Body of pancreas (tissue), 4 donors: ENCODE data around the gene DPYD. TPM values are rescaled to one million over a fixed set of nuclear protein-coding genes. Genes with fewer than 3 reads are reported as not detected.

ENCODE experiments used
- ATAC-seq: fragments of 150-250 bp; one replicate; pipeline ENCODE4 v1.9.1; 2016
- DNase-seq, 4 donors: peaks; one replicate each; pipeline ENCODE4 v3.0.0-alpha.2; 2019
- H3K27ac ChIP-seq, 4 donors: fragments of 200-600 bp; sonication (generic); 1 replicate in 3 of 4; 2 replicates in 1 of 4; pipeline versions ENCODE4 v1.5.1 to v1.6.1; 2016 to 2019; ENCODE audit warnings: mild to moderate bottlenecking in 1 of 4, mixed read lengths in 1 of 4, moderate library complexity in 1 of 4
- H3K27me3 ChIP-seq, 2 donors: fragments of 200-600 bp; sonication (generic); one replicate each; pipeline ENCODE4 v1.6.0; 2016; ENCODE audit warnings: mild to moderate bottlenecking in 1 of 2
- H3K36me3 ChIP-seq, 2 donors: fragments of 200-600 bp; sonication (generic); replicated peaks in 1 of 2; 2 replicates each; pipeline ENCODE4 v1.5.1; 2016; ENCODE audit warnings: low read depth in 2 of 2; ENCODE audit not compliant: insufficient read depth in 1 of 2
- H3K4me1 ChIP-seq: fragments of 200-600 bp; sonication (generic); one replicate; pipeline ENCODE4 v1.6.0; 2016
- H3K4me3 ChIP-seq, 2 donors: fragments of 200-600 bp; sonication (generic); 1 replicate in 1 of 2; 2 replicates in 1 of 2; pipeline ENCODE4 v1.5.1; 2016 to 2019
- H3K9me3 ChIP-seq, 3 donors: fragments of 200-600 bp; sonication (generic); 1 replicate in 2 of 3; 2 replicates in 1 of 3; pipeline ENCODE4 v1.5.1; 2016
- POLR2A ChIP-seq, 3 donors: fragments of 450-650 bp; IDR thresholded peaks; one replicate each; pipeline ENCODE4 v1.6.1; 2016; ENCODE audit warnings: antibody characterized with exemption in 3 of 3, mild to moderate bottlenecking in 2 of 3
- WGBS, 2 donors: methylation state at CpG; one replicate each; pipeline ENCODE4 v1.1.5; 2017; 5-methylcytosine and 5-hydroxymethylcytosine counted together
- intact Hi-C: fragments of 100-400 bp; cut with DNase I; formaldehyde crosslinking; loops from one replicate; pipeline ENCODE4 v1.15.1; 2023
- total RNA-seq, 2 donors: library from RNA; depleted of rRNA; stranded (reverse); fragments of >200 nt; gene quantifications; one replicate each; pipeline ENCODE4 v1.1.0, GENCODE V29; 2016
- TF ChIP-seq, protein P1 (sequence below), 7 experiments: fragments of 450-650 bp in 4 of 7; fragments of 200-600 bp in 3 of 7; sonication (generic) in 3 of 7; IDR thresholded peaks; one replicate each; pipeline ENCODE4 v1.5.1; 2016 to 2019; ENCODE audit warnings: antibody characterized with exemption in 7 of 7

Gene DPYD
- total RNA-seq, 2 donors from 2014 or later, result 13.8 to 17.1 TPM

DNA sequence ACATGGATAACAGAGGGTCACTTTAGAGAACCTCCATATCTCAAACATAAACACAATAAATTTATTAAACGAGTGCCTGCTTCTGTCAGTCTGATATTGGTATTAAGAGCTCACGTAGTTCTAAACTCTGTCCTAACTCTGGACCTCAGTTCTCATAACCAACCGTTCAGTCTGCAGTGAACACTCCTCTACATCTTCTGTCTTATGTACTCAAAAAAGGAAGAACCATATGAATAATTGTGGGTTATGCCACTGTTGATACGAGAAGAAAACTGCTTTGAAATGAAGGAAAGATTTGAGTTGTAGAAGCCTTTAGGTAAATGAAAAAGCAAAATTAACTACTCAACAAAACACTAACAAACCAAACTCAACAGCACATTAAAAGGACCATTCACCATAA, 53.7 kb downstream of the DPYD start:
- WGBS, 2 donors, result 84 to 91% methylated on average over 4 of the region's 4 CpGs
- no peak for TF ChIP-seq POLR2A (IDR thresholded peaks at IDR 0.05)
- TF ChIP-seq, protein P1, sequence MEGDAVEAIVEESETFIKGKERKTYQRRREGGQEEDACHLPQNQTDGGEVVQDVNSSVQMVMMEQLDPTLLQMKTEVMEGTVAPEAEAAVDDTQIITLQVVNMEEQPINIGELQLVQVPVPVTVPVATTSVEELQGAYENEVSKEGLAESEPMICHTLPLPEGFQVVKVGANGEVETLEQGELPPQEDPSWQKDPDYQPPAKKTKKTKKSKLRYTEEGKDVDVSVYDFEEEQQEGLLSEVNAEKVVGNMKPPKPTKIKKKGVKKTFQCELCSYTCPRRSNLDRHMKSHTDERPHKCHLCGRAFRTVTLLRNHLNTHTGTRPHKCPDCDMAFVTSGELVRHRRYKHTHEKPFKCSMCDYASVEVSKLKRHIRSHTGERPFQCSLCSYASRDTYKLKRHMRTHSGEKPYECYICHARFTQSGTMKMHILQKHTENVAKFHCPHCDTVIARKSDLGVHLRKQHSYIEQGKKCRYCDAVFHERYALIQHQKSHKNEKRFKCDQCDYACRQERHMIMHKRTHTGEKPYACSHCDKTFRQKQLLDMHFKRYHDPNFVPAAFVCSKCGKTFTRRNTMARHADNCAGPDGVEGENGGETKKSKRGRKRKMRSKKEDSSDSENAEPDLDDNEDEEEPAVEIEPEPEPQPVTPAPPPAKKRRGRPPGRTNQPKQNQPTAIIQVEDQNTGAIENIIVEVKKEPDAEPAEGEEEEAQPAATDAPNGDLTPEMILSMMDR (IDR thresholded peaks at IDR 0.05), result no peak
- no peaks in the 10 kb centered on the region for H3K27me3 ChIP-seq
- ATAC-seq (no peak), DNase-seq (no peak)
- H3K27ac ChIP-seq, result no peak overlapping the region
- no peaks in the 10 kb centered on the region for H3K36me3 ChIP-seq
- H3K4me1 ChIP-seq, result no peaks in the 10 kb centered on the region
- no peaks in the 10 kb centered on the region for H3K9me3 ChIP-seq
- intact Hi-C loops, result no loop called here
- H3K4me3 ChIP-seq, result no peak overlapping the region

DNA sequence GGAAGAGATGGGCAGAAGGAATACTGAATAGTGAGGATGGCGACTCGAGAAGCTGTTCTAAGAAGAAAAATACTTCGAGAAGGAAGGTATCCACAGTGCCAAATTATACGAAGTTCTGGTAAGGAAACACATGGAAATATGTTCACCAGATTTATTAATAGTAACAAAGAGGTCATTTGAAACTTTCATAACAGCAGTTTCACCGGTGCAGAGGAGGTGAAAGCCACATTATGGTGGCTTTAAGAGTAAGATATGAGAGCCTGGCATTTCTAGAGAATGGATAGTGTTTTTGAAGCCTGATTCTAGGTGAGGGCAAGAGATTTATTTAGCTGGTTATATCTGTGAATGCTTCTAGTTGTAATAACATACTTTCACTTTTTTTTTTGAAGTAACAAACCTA, 56.2 kb downstream of the DPYD start:
- H3K9me3 ChIP-seq, result no peaks in the 10 kb centered on the region
- 56 to 60% methylated on average over 5 of the region's 5 CpGs for WGBS, 2 donors
- no peak for ATAC-seq
- H3K36me3 ChIP-seq, result no peaks in the 10 kb centered on the region
- TF ChIP-seq POLR2A (IDR thresholded peaks at IDR 0.05), result no peak
- TF ChIP-seq, protein P1 (IDR thresholded peaks at IDR 0.05), result no peak
- intact Hi-C loops, result no loop called here
- no peaks in the 10 kb centered on the region for H3K4me1 ChIP-seq
- no peaks in the 10 kb centered on the region for H3K27me3 ChIP-seq
- H3K4me3 ChIP-seq, result no peak overlapping the region
- no peak for DNase-seq
- H3K27ac ChIP-seq, result no peak overlapping the region

DNA sequence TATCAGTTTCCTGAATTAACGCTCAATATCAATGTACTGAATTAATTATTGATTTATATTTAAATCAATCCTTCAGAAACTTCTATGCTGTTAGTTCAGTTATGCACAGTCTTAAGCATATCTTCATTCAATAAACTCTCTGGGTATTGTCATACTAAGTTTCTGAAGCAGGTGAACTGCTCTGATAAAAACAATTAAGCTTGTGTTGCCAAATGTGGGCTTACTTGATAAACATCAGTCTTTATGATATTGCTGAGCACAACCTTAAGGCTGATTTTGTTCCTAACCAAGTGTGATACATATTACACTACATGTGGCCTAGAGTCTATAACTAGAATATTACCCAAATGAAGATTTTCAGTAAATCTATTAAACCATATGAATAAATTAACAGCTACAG, 67.6 kb downstream of the DPYD start:
- Histone ChIP-seq H3K9me3 (no peaks in the 10 kb centered on the region), H3K36me3 (no peaks in the 10 kb centered on the region), H3K4me3 (no peak overlapping the region), H3K27me3 (no peaks in the 10 kb centered on the region), H3K27ac (no peak overlapping the region), H3K4me1 (no peaks in the 10 kb centered on the region)
- intact Hi-C loops, result no loop called here
- no peak for ATAC-seq
- DNase-seq, result no peak
- TF ChIP-seq, protein P1 (IDR thresholded peaks at IDR 0.05), result no peak
- no peak for TF ChIP-seq POLR2A (IDR thresholded peaks at IDR 0.05)
- WGBS, 2 donors, result 84 to 85% methylated on average over 1 of the region's 1 CpG

DNA sequence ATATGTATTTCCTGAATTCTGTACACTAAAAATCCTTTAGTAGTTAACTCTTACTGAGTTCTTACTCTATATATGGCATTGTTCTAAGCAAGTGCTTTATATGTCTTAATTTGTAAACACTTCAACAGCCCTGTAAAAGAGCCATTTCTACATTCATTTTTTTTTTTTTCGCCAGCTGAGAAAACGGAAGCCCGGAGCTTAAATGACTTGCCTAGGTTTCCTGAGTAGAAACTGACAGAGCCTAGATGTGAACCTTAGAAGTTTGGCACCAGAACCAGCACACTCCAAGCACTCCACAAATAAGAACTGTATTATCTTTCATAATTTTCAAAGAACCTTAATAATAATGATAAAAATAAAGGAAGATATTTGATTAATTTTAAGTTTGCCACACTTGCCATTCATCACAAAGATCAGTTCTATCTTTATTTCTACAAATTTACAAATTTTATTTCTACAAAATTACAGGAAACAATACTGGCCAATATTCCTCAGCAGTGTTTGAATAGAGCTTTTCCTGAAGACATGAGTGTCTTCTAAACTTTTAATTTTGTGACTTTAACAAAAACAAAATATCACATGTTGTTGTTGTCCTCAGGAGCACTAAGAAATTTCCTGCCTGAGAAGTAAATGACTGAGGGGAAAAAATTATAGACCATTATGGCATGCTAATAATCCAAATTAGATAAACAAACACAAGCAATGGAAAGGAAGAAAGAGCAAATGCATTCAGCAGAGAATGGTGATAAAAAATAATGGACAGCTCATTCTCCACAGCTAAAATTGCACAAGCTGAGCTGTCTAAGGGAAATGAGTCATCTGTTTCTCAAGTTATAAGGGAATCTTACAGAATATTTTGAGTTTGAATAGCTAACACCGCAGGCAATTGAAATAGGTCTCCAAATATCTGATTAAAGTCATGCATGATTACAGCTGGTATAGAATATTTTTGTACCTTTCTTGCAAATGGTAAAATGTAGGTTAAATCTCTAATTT, 71.2 kb downstream of the DPYD start:
- no peaks in the 10 kb centered on the region for H3K36me3 ChIP-seq
- DNase-seq (no peak), ATAC-seq (no peak)
- H3K9me3 ChIP-seq, result no peaks in the 10 kb centered on the region
- 63 to 78% methylated on average over 4 of the region's 4 CpGs for WGBS, 2 donors
- H3K27ac ChIP-seq, result no peak overlapping the region
- no peaks in the 10 kb centered on the region for H3K27me3 ChIP-seq
- no peak for TF ChIP-seq POLR2A (IDR thresholded peaks at IDR 0.05)
- TF ChIP-seq, protein P1 (IDR thresholded peaks at IDR 0.05), result no peak
- H3K4me3 ChIP-seq, result no peak overlapping the region
- intact Hi-C loops, result no loop called here
- no peaks in the 10 kb centered on the region for H3K4me1 ChIP-seq
